ENCODE results near the gene TNFRSF4.

TNFRSF4 gene

GRCh38 chr1:1168451-1169411, 45.2 kb downstream of the TNFRSF4 start:
- ChIA-PET POLR2A (no interaction called here), CTCF (no interaction called here)
- no peak for DNase-seq (ENCODE audit: low read depth, low spot score)
- H3K4me3 ChIP-seq (ENCODE audit: low read depth, low read length) = no peak overlapping the region
- TF ChIP-seq CTCF (IDR thresholded peaks at IDR 0.05; ENCODE audit: insufficient read depth, low read length, missing control alignments) = no peak

DNA sequence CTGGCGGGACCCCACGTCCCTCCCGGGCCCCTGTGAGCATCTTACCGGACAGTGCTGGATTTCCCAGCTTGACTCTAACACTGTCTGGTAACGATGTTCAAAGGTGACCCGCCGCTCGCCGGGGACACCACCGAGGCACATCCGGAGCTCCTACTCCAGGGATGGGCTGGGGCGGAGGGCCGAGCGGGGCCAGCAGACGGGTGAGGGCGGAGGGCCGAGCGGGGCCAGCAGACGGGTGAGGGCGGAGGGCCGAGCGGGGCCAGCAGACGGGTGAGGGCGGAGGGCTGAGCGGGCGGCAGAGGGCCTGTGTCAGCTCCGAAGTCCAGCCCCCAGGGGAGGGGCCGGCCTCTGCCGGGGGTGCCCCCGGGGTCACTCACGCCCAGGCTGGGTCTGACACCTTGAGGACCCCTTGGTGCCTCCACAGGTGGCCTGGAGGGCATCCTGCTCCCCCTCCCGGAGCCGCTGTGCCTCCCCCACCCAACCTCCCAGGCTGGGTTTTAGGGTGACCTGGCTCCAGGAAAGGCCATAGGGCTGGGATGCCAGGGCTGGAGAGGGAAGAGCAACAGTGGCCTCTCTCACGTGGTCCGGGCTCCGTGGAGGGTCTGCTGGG, 46.0 kb downstream of the TNFRSF4 start:
- H3K4me3 ChIP-seq (ENCODE audit: low read depth, low read length) = no peak overlapping the region
- DNase-seq (ENCODE audit: low read depth, low spot score) = no peak
- ChIA-PET CTCF (no interaction called here), POLR2A (no interaction called here)
- TF ChIP-seq CTCF (IDR thresholded peaks at IDR 0.05; ENCODE audit: insufficient read depth, low read length, missing control alignments) = no peak

- CTCF ChIA-PET = no interaction called here
- POLR2A ChIA-PET = no interaction called here
- no peak for TF ChIP-seq CTCF (IDR thresholded peaks at IDR 0.05; ENCODE audit: insufficient read depth, low read length, missing control alignments)
- no peak for DNase-seq (ENCODE audit: low read depth, low spot score)
- H3K4me3 ChIP-seq (ENCODE audit: low read depth, low read length) = no peak overlapping the region
Observed at GRCh38 chr1:1167398-1167821, 46.5 kb downstream of the TNFRSF4 start.

GRCh38 chr1:1166642-1167397, 47.1 kb downstream of the TNFRSF4 start:
- no peak for DNase-seq (ENCODE audit: low read depth, low spot score)
- ChIA-PET POLR2A (no interaction called here), CTCF (no interaction called here)
- H3K4me3 ChIP-seq (ENCODE audit: low read depth, low read length) = no peak overlapping the region
- no peak for TF ChIP-seq CTCF (IDR thresholded peaks at IDR 0.05; ENCODE audit: insufficient read depth, low read length, missing control alignments)

DNA sequence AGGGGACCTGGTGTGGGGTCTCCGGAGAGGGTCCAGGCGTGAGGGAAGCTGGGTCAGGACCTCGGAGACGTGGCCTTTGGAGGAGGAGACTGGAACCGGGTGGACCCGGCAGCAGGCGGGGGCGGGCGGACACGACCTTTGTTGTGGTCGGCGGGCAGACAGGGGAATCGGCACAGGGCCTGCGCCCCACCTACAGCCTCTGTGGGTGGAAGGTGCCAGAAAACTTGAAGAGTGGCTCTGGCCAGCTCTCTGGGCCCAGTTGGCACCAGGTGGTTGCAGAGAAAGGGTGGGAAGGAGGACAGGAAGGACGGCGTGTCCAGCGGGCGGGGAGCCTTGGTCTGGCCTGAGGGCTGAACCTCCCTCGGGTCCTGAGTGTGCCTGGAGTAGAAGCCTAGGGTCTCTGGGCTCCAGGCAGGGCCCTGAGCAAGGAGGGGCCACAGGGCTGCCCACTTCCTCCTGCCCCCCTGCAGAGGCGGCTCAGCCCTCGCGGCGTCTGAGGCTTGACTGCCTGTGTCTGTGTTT, 48.0 kb downstream of the TNFRSF4 start:
- ChIA-PET CTCF (no interaction called here), POLR2A (no interaction called here)
- TF ChIP-seq CTCF (IDR thresholded peaks at IDR 0.05; ENCODE audit: insufficient read depth, low read length, missing control alignments) = no peak
- no peak overlapping the region for H3K4me3 ChIP-seq (ENCODE audit: low read depth, low read length)
- no peak for DNase-seq (ENCODE audit: low read depth, low spot score)
